B cell (primary cell): ENCODE data around the gene TOP1. TPM values are rescaled to one million over a fixed set of nuclear protein-coding genes. Genes with fewer than 3 reads are reported as not detected.

Experiments
- ATAC-seq: fragments of 200-7000 bp; cut with Tn5 transposase; one replicate; pipeline ENCODE4 v1.10.0; 2021; ENCODE audit warnings: low read depth, mild to moderate bottlenecking, moderate number of reproducible peaks, moderate library complexity
- CTCF ChIA-PET: fragments of 350-600 bp; sonication (Branson Sonifier 250); formaldehyde crosslinking; loops from one replicate; lab custom pipeline; 2021; ENCODE audit warnings: antibody characterized with exemption, inconsistent platforms; lab: Charles Lee
- POLR2A ChIA-PET: fragments of 350-600 bp; sonication (Branson Sonifier 250); formaldehyde crosslinking; loops from one replicate; lab custom pipeline; 2021; ENCODE audit warnings: antibody characterized with exemption; lab: Charles Lee
- DNase-seq: peaks from one replicate; pipeline ENCODE4 v3.0.0; 2013
- H2AFZ ChIP-seq: 2 replicates; pipeline ENCODE4 v1.6.1; 2012; ENCODE audit warnings: mild to moderate bottlenecking, low read depth, low read length; ENCODE audit not compliant: insufficient read depth, poor library complexity, severe bottlenecking
- H3K27ac ChIP-seq, 2 donors: 1 replicate in 1 of 2; 2 replicates in 1 of 2; pipeline ENCODE4 v1.5.1; 2012 to 2013; ENCODE audit warnings: low read length in 2 of 2, mild to moderate bottlenecking in 2 of 2, moderate library complexity in 1 of 2
- H3K27me3 ChIP-seq, 4 experiments: fragments of 200-600 bp in 1 of 4; sonication (generic) in 1 of 4; replicated peaks in 1 of 4; 1 replicate in 2 of 4; 2 replicates in 2 of 4; pipeline versions ENCODE4 v1.6.1 to v1.7.0; 2013 to 2016; ENCODE audit warnings: low read length in 3 of 4, mild to moderate bottlenecking in 2 of 4, mixed read lengths in 1 of 4, moderate library complexity in 1 of 4; ENCODE audit not compliant: insufficient read depth in 4 of 4, control insufficient read depth in 3 of 4; ENCODE audit errors: control extremely low read depth in 1 of 4
- H3K36me3 ChIP-seq, 2 experiments: replicated peaks in 1 of 2; 1 replicate in 1 of 2; 2 replicates in 1 of 2; pipeline versions ENCODE4 v1.6.1 to v1.7.1; 2013; ENCODE audit warnings: low read length in 1 of 2; ENCODE audit not compliant: insufficient read depth in 2 of 2, control insufficient read depth in 1 of 2; ENCODE audit errors: control extremely low read depth in 1 of 2, extremely low read depth in 1 of 2
- H3K4me1 ChIP-seq, 2 donors: fragments of 200-600 bp in 1 of 2; sonication (generic) in 1 of 2; 1 replicate in 1 of 2; 2 replicates in 1 of 2; pipeline versions ENCODE4 v1.5.1 to v1.6.1; 2013 to 2017; ENCODE audit warnings: low read length in 2 of 2; ENCODE audit not compliant: control insufficient read depth in 2 of 2, insufficient read depth in 2 of 2
- H3K4me2 ChIP-seq: replicated peaks from 2 replicates; pipeline ENCODE3; 2012; ENCODE audit warnings: mild to moderate bottlenecking, low read depth, low read length; ENCODE audit not compliant: poor library complexity, severe bottlenecking
- H3K4me3 ChIP-seq, 5 experiments: fragments of 200-600 bp in 1 of 5; sonication (generic) in 1 of 5; 1 replicate in 3 of 5; 2 replicates in 2 of 5; pipeline versions ENCODE4 v1.5.1 to v1.7.0; 2011 to 2016; ENCODE audit warnings: low read length in 4 of 5, mild to moderate bottlenecking in 4 of 5, low read depth in 2 of 5, control low read depth in 1 of 5, moderate library complexity in 1 of 5; ENCODE audit not compliant: insufficient read depth in 1 of 5; ENCODE audit errors: control extremely low read depth in 1 of 5, extremely low read depth in 1 of 5
- H3K79me2 ChIP-seq: fragments of 200-600 bp; sonication (generic); one replicate; pipeline ENCODE4 v1.6.0; 2016; ENCODE audit warnings: low read length; ENCODE audit not compliant: control insufficient read depth, insufficient read depth
- H3K9ac ChIP-seq: fragments of 200-600 bp; sonication (generic); 2 replicates; pipeline ENCODE4 v1.6.1; 2017; ENCODE audit warnings: mild to moderate bottlenecking, low read length, moderate library complexity
- H3K9me3 ChIP-seq, 3 donors: one replicate each; pipeline versions ENCODE4 v1.6.1 to v1.7.1; 2013; ENCODE audit warnings: low read length in 2 of 3; ENCODE audit not compliant: control insufficient read depth in 2 of 3, insufficient read depth in 1 of 3; ENCODE audit errors: control extremely low read depth in 1 of 3
- H4K20me1 ChIP-seq: 2 replicates; pipeline ENCODE4 v1.6.0; 2012; ENCODE audit warnings: mild to moderate bottlenecking, low read length; ENCODE audit not compliant: insufficient read depth, control insufficient read depth, poor library complexity, severe bottlenecking
- H3K27ac Mint-ChIP-seq: one replicate; pipeline ENCODE4 v1.8.0; 2021; ENCODE audit warnings: mixed read lengths
- H3K27me3 Mint-ChIP-seq: one replicate; pipeline ENCODE4 v1.8.0; 2021; ENCODE audit warnings: mixed read lengths
- H3K4me1 Mint-ChIP-seq: one replicate; pipeline ENCODE4 v1.8.0; 2021; ENCODE audit warnings: mixed read lengths
- H3K4me3 Mint-ChIP-seq: one replicate; pipeline ENCODE4 v1.8.0; 2021; ENCODE audit warnings: mixed read lengths
- H3K9me3 Mint-ChIP-seq: one replicate; pipeline ENCODE4 v1.8.0; 2022; ENCODE audit warnings: mixed read lengths; ENCODE audit not compliant: insufficient read depth
- EZH2 ChIP-seq: IDR thresholded peaks from 2 replicates; pipeline ENCODE4 v1.6.1; 2012; ENCODE audit warnings: borderline replicate concordance, low read depth, mild to moderate bottlenecking, moderate library complexity, low read length; ENCODE audit not compliant: insufficient read depth, poor library complexity, severe bottlenecking
- WGBS: methylation state at CpG from one replicate; pipeline ENCODE4 v1.1.5; 2013; ENCODE audit warnings: missing lambda C conversion rate; ENCODE audit not compliant: insufficient coverage; 5-methylcytosine and 5-hydroxymethylcytosine counted together
- intact Hi-C: fragments of 100-400 bp; cut with micrococcal nuclease; formaldehyde crosslinking; loops from one replicate; pipeline ENCODE4 v1.10.0; 2022
- polyA plus RNA-seq: library from polyadenylated mRNA; depleted of rRNA; stranded (reverse); fragments of >200 nt; gene quantifications from 2 replicates; pipeline ENCODE4 v1.2.3, GENCODE V29; 2012
- total RNA-seq, 2 donors: library from RNA; stranded (reverse); fragments of 120-200 nt in 1 of 2; gene quantifications; 1 replicate in 1 of 2; 2 replicates in 1 of 2; pipeline versions ENCODE4 v1.2.3 to v1.2.4, GENCODE V29; 2013 to 2022
- TF ChIP-seq, protein P1 (sequence below): fragments of 200-600 bp; IDR thresholded peaks from one replicate; pipeline ENCODE4 v1.8.0; 2022; ENCODE audit warnings: antibody characterized with exemption, mild to moderate bottlenecking

TOP1 gene
- total and polyA plus RNA-seq, 2 donors (not counting 1 experiment from before 2014, with no cell fraction given), result 5.4 to 44.9 TPM

DNA sequence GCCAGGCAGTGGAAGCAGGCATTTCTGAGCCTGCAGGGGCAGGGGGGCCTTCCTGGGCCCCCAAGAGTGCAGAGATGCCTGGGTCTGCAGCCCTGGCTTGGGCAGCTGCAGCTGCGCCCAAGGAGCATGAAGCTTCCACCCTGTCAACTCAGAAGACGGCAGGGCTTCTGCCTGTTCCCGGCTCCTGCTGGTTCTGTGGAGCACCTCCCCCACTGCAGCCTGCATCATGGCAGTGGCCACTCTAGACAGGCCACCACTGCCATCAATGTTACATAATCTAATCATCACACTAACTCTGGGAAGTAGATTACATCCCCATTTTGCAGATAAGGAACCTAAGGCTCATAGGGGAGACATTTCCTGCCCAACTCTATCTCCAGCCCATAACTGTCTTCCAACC lies 21.1 kb upstream of the TOP1 start:
- no peaks in the 10 kb centered on the region for H3K27me3 Mint-ChIP-seq
- H3K27ac Mint-ChIP-seq, result peak overlapping the region; percentile 74
- peaks cover 0 to 14% (median 8%) of the 10 kb centered on the region in 3 donors for H3K9me3 ChIP-seq
- H3K9ac ChIP-seq, result no peak overlapping the region
- no peaks in the 10 kb centered on the region for H4K20me1 ChIP-seq
- H3K36me3 ChIP-seq, result no peaks in the 10 kb centered on the region
- ChIA-PET CTCF (interaction anchor here (5.5 kb wide), 1 partner anchor 17 kb away, joined by 36 read pairs; no protein-coding TSS in a partner anchor), POLR2A (no interaction called here)
- peaks cover 2% of the 10 kb centered on the region for H3K9me3 Mint-ChIP-seq
- H3K79me2 ChIP-seq, result no peaks in the 10 kb centered on the region
- H3K4me1 ChIP-seq, result peaks cover 39 to 47% of the 10 kb centered on the region in 2 donors
- WGBS, result 51% methylated on average over 3 of the region's 3 CpGs
- intact Hi-C loops, result no loop called here
- peaks cover 46% of the 10 kb centered on the region for H3K4me1 Mint-ChIP-seq
- TF ChIP-seq EZH2, result no peak
- TF ChIP-seq, protein P1, sequence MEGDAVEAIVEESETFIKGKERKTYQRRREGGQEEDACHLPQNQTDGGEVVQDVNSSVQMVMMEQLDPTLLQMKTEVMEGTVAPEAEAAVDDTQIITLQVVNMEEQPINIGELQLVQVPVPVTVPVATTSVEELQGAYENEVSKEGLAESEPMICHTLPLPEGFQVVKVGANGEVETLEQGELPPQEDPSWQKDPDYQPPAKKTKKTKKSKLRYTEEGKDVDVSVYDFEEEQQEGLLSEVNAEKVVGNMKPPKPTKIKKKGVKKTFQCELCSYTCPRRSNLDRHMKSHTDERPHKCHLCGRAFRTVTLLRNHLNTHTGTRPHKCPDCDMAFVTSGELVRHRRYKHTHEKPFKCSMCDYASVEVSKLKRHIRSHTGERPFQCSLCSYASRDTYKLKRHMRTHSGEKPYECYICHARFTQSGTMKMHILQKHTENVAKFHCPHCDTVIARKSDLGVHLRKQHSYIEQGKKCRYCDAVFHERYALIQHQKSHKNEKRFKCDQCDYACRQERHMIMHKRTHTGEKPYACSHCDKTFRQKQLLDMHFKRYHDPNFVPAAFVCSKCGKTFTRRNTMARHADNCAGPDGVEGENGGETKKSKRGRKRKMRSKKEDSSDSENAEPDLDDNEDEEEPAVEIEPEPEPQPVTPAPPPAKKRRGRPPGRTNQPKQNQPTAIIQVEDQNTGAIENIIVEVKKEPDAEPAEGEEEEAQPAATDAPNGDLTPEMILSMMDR, result no peak
- ATAC-seq (no peak), DNase-seq (no peak)
- H3K4me2 ChIP-seq, result no peak overlapping the region
- no peak overlapping the region for H3K27ac ChIP-seq
- no peak overlapping the region for H2AFZ ChIP-seq
- H3K4me3 Mint-ChIP-seq, result no peak overlapping the region
- H3K4me3 ChIP-seq, result no peak overlapping the region
- H3K27me3 ChIP-seq, result no peaks in the 10 kb centered on the region

DNA sequence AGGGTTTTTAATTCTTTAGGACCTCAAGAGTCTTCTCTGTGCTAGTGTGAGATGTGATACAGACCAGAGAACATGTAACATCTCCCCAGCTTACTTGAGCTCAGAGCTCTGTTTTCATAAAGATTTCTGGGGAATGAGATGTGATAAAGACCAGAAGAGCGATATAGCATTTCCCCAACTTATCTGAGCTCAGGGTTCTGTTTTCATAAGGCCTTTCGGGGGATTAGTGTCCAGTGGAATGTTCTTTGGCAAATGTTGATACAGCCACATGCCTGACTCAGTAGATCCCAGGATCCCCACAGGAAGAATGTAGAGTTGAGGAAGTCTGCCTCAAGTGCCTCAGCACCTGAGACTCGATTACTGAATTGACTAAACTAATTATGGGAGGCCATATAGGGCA lies 18.7 kb upstream of the TOP1 start:
- WGBS, result 100% methylated on average over 2 of the region's 3 CpGs
- Mint-ChIP-seq H3K4me1 (peaks cover 40% of the 10 kb centered on the region), H3K27ac (no peak overlapping the region), H3K9me3 (peaks cover 2% of the 10 kb centered on the region), H3K27me3 (no peaks in the 10 kb centered on the region), H3K4me3 (no peak overlapping the region)
- TF ChIP-seq, protein P1, result no peak
- no peaks in the 10 kb centered on the region for H3K79me2 ChIP-seq
- no peaks in the 10 kb centered on the region for H3K36me3 ChIP-seq
- no peak overlapping the region for H3K4me3 ChIP-seq
- peaks cover 36 to 43% of the 10 kb centered on the region in 2 donors for H3K4me1 ChIP-seq
- peaks cover 0 to 14% (median 8%) of the 10 kb centered on the region in 3 donors for H3K9me3 ChIP-seq
- intact Hi-C loops, result loop anchor here (5.0 kb wide), 1 partner anchor 37 kb away; no protein-coding TSS in a partner anchor
- H2AFZ ChIP-seq, result no peak overlapping the region
- H3K9ac ChIP-seq, result no peak overlapping the region
- H3K4me2 ChIP-seq, result no peak overlapping the region
- H3K27me3 ChIP-seq, result no peaks in the 10 kb centered on the region
- ChIA-PET CTCF (interaction anchor here (0.8 to 5.5 kb wide), 5 partner anchors 11 to 55 kb away, joined by 3 to 36 read pairs (median 3); no protein-coding TSS in a partner anchor), POLR2A (interaction anchor here (0.6 kb wide), 1 partner anchor 57 kb away, joined by 3 read pairs; no protein-coding TSS in a partner anchor)
- no peaks in the 10 kb centered on the region for H4K20me1 ChIP-seq
- ATAC-seq, result no peak
- no peak for DNase-seq
- no peak overlapping the region for H3K27ac ChIP-seq
